GM12878 (cell line): ENCODE results near the gene PRSS57. TPM values are rescaled to one million over a fixed set of nuclear protein-coding genes. Genes with fewer than 3 reads are reported as not detected.

Experiments used
- ATAC-seq: fragments of 200-7000 bp; cut with Tn5 transposase; 3 replicates; pipeline ENCODE4 v1.9.1; 2020; ENCODE audit warnings: mild to moderate bottlenecking, moderate library complexity
- BruUV-seq: library from RNA; stranded (reverse); fragments of 400-500 nt; replicated peaks from 2 replicates; lab custom pipeline; 2021; lab: Mats Ljungman, UMichigan
- CTCF ChIA-PET: fragments of 300-600 bp; sonication (Branson Sonifier 250); formaldehyde crosslinking; extraction: SDS; loops from one replicate; lab custom pipeline; 2021; ENCODE audit warnings: inconsistent platforms; lab: Yijun Ruan, JAX
- POLR2A ChIA-PET: fragments of 350-600 bp; formaldehyde crosslinking; extraction: SDS; loops from one replicate; lab custom pipeline; 2021; ENCODE audit warnings: inconsistent platforms; lab: Charles Lee
- RAD21 ChIA-PET: fragments of 300-600 bp; sonication (Branson Sonifier 250); formaldehyde crosslinking; loops from one replicate; lab custom pipeline; 2023; ENCODE audit warnings: antibody characterized with exemption; ENCODE audit not compliant: unreplicated experiment; lab: Charles Lee
- SMC1A ChIA-PET: fragments of 300-600 bp; sonication (Branson Sonifier 250); formaldehyde crosslinking; loops from one replicate; lab custom pipeline; 2023; ENCODE audit not compliant: unreplicated experiment, uncharacterized antibody; lab: Charles Lee
- DNase-seq: peaks from one replicate; pipeline ENCODE4 v3.0.0-alpha.2; 2011; ENCODE audit warnings: low read depth, low spot score
- FAIRE-seq: peaks from 3 replicates; lab custom pipeline; 2011; peaks lifted over from hg19 to GRCh38; lab: Jason Lieb, UNC
- H2AFZ ChIP-seq: 2 replicates; pipeline ENCODE4 v1.6.0; 2011; ENCODE audit warnings: low read depth, low read length, control low read depth; ENCODE audit not compliant: control insufficient read depth
- H3K27ac ChIP-seq: 2 replicates; pipeline ENCODE4 v1.5.1; 2011; ENCODE audit warnings: control low read depth; ENCODE audit not compliant: control insufficient read depth, insufficient read depth
- H3K27me3 ChIP-seq, 2 experiments: replicated peaks in 1 of 2; 2 replicates each; pipeline versions ENCODE4 v1.6.0 to v1.6.1; 2011; ENCODE audit warnings: low read length in 1 of 2; ENCODE audit not compliant: control insufficient read depth in 2 of 2, insufficient read depth in 2 of 2
- H3K36me3 ChIP-seq, 2 experiments: 2 replicates each; pipeline ENCODE4 v1.5.1; 2011; ENCODE audit warnings: low read length in 1 of 2; ENCODE audit not compliant: control insufficient read depth in 2 of 2, insufficient read depth in 2 of 2
- H3K4me1 ChIP-seq: 2 replicates; pipeline ENCODE4 v1.6.1; 2011; ENCODE audit warnings: mild to moderate bottlenecking, low read length, moderate library complexity, mixed read lengths; ENCODE audit not compliant: control insufficient read depth, insufficient read depth
- H3K4me2 ChIP-seq: 2 replicates; pipeline ENCODE4 v1.6.0; 2011; ENCODE audit warnings: control low read depth; ENCODE audit not compliant: control insufficient read depth, insufficient read depth
- H3K4me3 ChIP-seq: fragments of 200-600 bp; sonication (generic); 2 replicates; pipeline ENCODE4 v1.5.1; 2016
- H3K79me2 ChIP-seq: 2 replicates; pipeline ENCODE4 v1.6.0; 2011; ENCODE audit warnings: low read length; ENCODE audit not compliant: control insufficient read depth, insufficient read depth
- H3K9ac ChIP-seq: 2 replicates; pipeline ENCODE4 v1.8.0; 2011; ENCODE audit warnings: low read length, control low read depth, mixed read lengths; ENCODE audit not compliant: control insufficient read depth, insufficient read depth
- H3K9me3 ChIP-seq: replicated peaks from 3 replicates; pipeline ENCODE4 v1.5.1; 2011; ENCODE audit warnings: mild to moderate bottlenecking, low read length; ENCODE audit not compliant: control insufficient read depth, insufficient read depth
- H4K20me1 ChIP-seq: 2 replicates; pipeline ENCODE4 v1.6.0; 2011; ENCODE audit not compliant: control insufficient read depth, insufficient read depth
- BHLHE40 ChIP-seq, 2 experiments: fragments of 450-650 bp in 1 of 2; IDR thresholded peaks; 2 replicates each; pipeline ENCODE4 v1.6.1; 2011 to 2017; ENCODE audit warnings: low read depth in 2 of 2, borderline replicate concordance in 1 of 2, improper control_type of control experiment in 1 of 2, low read length in 1 of 2, mild to moderate bottlenecking in 1 of 2
- CBFB ChIP-seq: IDR thresholded peaks from 2 replicates; pipeline ENCODE4 v1.6.1; 2016; ENCODE audit warnings: antibody characterized with exemption, low read depth
- CREB1 ChIP-seq: IDR thresholded peaks from 2 replicates; pipeline ENCODE4 v1.6.1; 2012; ENCODE audit warnings: low read depth, mild to moderate bottlenecking, inconsistent platforms
- CTCF ChIP-seq, 3 experiments: IDR thresholded peaks in 2 of 3; conservative IDR thresholded peaks in 1 of 3; 2 replicates each; pipeline ENCODE4 v1.5.1; 2011; ENCODE audit warnings: low read depth in 3 of 3, low read length in 3 of 3, mild to moderate bottlenecking in 3 of 3, control low read depth in 2 of 3, moderate library complexity in 2 of 3, inconsistent platforms in 1 of 3, mixed read lengths in 1 of 3; ENCODE audit not compliant: control insufficient read depth in 2 of 3, insufficient read depth in 1 of 3; ENCODE audit errors: extremely low read depth in 1 of 3
- E4F1 ChIP-seq: fragments of 450-650 bp; IDR thresholded peaks from 2 replicates; pipeline ENCODE4 v1.6.1; 2018; ENCODE audit warnings: borderline replicate concordance, mild to moderate bottlenecking; ENCODE audit not compliant: partially characterized antibody
- IKZF1 ChIP-seq: fragments of 450-650 bp; conservative IDR thresholded peaks from 2 replicates; pipeline ENCODE4 v1.6.1; 2017; ENCODE audit warnings: antibody characterized with exemption, mild to moderate bottlenecking
- MLLT1 ChIP-seq: fragments of 450-650 bp; IDR thresholded peaks from 2 replicates; pipeline ENCODE4 v1.6.1; 2016; ENCODE audit warnings: mild to moderate bottlenecking
- NBN ChIP-seq: fragments of 450-650 bp; IDR thresholded peaks from 2 replicates; pipeline ENCODE4 v1.6.1; 2016
- POLR2A ChIP-seq: IDR thresholded peaks from 2 replicates; pipeline ENCODE4 v1.6.1; 2011; ENCODE audit warnings: low read depth, mild to moderate bottlenecking, low read length
- POU2F2 ChIP-seq: IDR thresholded peaks from 3 replicates; pipeline ENCODE4 v1.6.1; 2011; ENCODE audit warnings: low read depth, mild to moderate bottlenecking, low read length, borderline replicate concordance
- RAD21 ChIP-seq: IDR thresholded peaks from 2 replicates; pipeline ENCODE4 v1.6.1; 2011; ENCODE audit warnings: mild to moderate bottlenecking, low read depth, low read length, moderate library complexity; ENCODE audit not compliant: insufficient read depth
- RUNX3 ChIP-seq: IDR thresholded peaks from 2 replicates; pipeline ENCODE4 v1.6.1; 2012; ENCODE audit warnings: low read length, inconsistent platforms
- SIN3A ChIP-seq: IDR thresholded peaks from 2 replicates; pipeline ENCODE4 v1.6.1; 2012; ENCODE audit warnings: low read depth, low read length, improper control_type of control experiment
- SPI1 ChIP-seq: IDR thresholded peaks from 2 replicates; pipeline ENCODE4 v1.6.1; 2011; ENCODE audit warnings: low read depth, mild to moderate bottlenecking, low read length, moderate library complexity, borderline replicate concordance; ENCODE audit not compliant: insufficient read depth
- YY1 ChIP-seq: IDR thresholded peaks from 2 replicates; pipeline ENCODE4 v1.6.1; 2011; ENCODE audit warnings: low read depth, mild to moderate bottlenecking, low read length
- WGBS: methylation state at CpG from one replicate; pipeline ENCODE4 v1.1.6; 2016; ENCODE audit warnings: low lambda C conversion rate; ENCODE audit not compliant: insufficient replicate concordance, insufficient coverage; ENCODE audit errors: missing lambda C conversion rate; 5-methylcytosine and 5-hydroxymethylcytosine counted together
- in situ Hi-C: fragments of 300-500 bp; cut with MboI; formaldehyde crosslinking; loops from 9 replicates; pipeline ENCODE4 v1.14.3; 2018; ENCODE audit warnings: mixed read lengths
- intact Hi-C: fragments of 100-400 bp; cut with micrococcal nuclease; formaldehyde crosslinking; loops from one replicate; pipeline ENCODE4 v1.14.2; 2022; ENCODE audit not compliant: unreplicated experiment
- polyA plus RNA-seq, 11 experiments: library from polyadenylated mRNA; depleted of rRNA in 4 of 11; unstranded in 6 of 11; stranded (reverse) in 5 of 11; fragments of >200 nt; fragmentation: Nextera tagmentation in 4 of 11; fragmentation: Illumina TruSeq in 1 of 11; extraction: Ambion mirVana in 4 of 11; extraction: Trizol in 1 of 11; gene quantifications; 1 replicate in 1 of 11; 2 replicates in 10 of 11; pipeline versions ENCODE4 v1.2.1 to v1.2.3, GENCODE V29; 2011 to 2016; ENCODE audit warnings: inconsistent platforms in 2 of 11, missing spikeins in 2 of 11, low read depth in 1 of 11
- total RNA-seq, 4 experiments: library from RNA; depleted of rRNA in 3 of 4; stranded (reverse); fragments of >200 nt in 3 of 4; fragmentation: Illumina TruSeq in 1 of 4; extraction: Trizol in 1 of 4; gene quantifications; 2 replicates each; pipeline versions ENCODE4 v1.2.1 to v1.2.3, GENCODE V29; 2013 to 2021
- TF ChIP-seq, protein P1 (sequence below): IDR thresholded peaks from 2 replicates; pipeline ENCODE4 v1.6.1; 2011; ENCODE audit warnings: low read depth, mild to moderate bottlenecking, low read length, moderate library complexity, borderline replicate concordance; ENCODE audit errors: extremely low read depth

Gene PRSS57
- total and polyA plus RNA-seq, 10 of the 15 experiments (the other 5 are each of a cell fraction or from before 2014, with no cell fraction given): not detected

GRCh38 chr19:661427-662196 lies 33.6 kb downstream of the PRSS57 start:
- Histone ChIP-seq H3K4me2 (peak overlapping the region; percentile 98), H3K9ac (peak overlapping the region; percentile 95), H3K27me3 (no peaks in the 10 kb centered on the region), H3K27ac (peak overlapping the region; percentile 90), H3K79me2 (peaks cover 64% of the 10 kb centered on the region), H3K4me3 (peak overlapping the region; percentile 98), H3K9me3 (no peaks in the 10 kb centered on the region; the same call in 2 of the 3 replicates), H3K4me1 (peaks cover 19% of the 10 kb centered on the region), H3K36me3 (peaks cover 0 to 22% of the 10 kb centered on the region in 2 experiments; a peak in 3 of 4 replicates), H2AFZ (no peak overlapping the region), H4K20me1 (peaks cover 12% of the 10 kb centered on the region)
- ATAC-seq (peak; percentile 75), DNase-seq (no peak), FAIRE-seq (peak; percentile 97)
- 2% methylated on average over 31 of the region's 31 CpGs for WGBS
- BruUV-seq: TSS peak; percentile 54
- CTCF ChIA-PET: interaction anchor here (0.8 to 1.0 kb wide), 2 partner anchors 18 to 304 kb away, joined by 3 to 4 read pairs; no protein-coding TSS in a partner anchor
- in situ Hi-C loops: no loop called here
- SMC1A ChIA-PET: no interaction called here
- POLR2A ChIA-PET: interaction anchor here (0.5 to 1.6 kb wide), 4 partner anchors 21 to 72 kb away, joined by 4 to 6 read pairs (median 4); no protein-coding TSS in a partner anchor
- intact Hi-C loops: loop anchor here (2.0 kb wide), 1 partner anchor 19 kb away; no protein-coding TSS in a partner anchor
- RAD21 ChIA-PET: interaction anchor here (1.1 kb wide), 1 partner anchor 73 kb away, joined by 4 read pairs; no protein-coding TSS in a partner anchor
- TF ChIP-seq CREB1: 0 out of 2 replicates have a peak, but pooled peaks have one; percentile 12
- TF ChIP-seq RAD21: 0 out of 2 replicates have a peak, but pooled peaks have one; percentile 0
- TF ChIP-seq MLLT1: 0 out of 2 replicates have a peak, but pooled peaks have one; percentile 42
- TF ChIP-seq CTCF (IDR thresholded peaks at IDR 0.05 in 2 of 3, conservative IDR thresholded peaks at IDR 0.05 in 1 of 3; ENCODE audit: control insufficient read depth in 2 of 3, extremely low read depth in 1 of 3, insufficient read depth in 1 of 3, low read depth in 3 of 3, low read length in 3 of 3): no peak
- peak; percentile 38; the same call in 1 of the 2 replicates for TF ChIP-seq POLR2A
- 0 out of 2 replicates have a peak, but pooled peaks have one; percentile 45 for TF ChIP-seq NBN
- peak; percentile 11; the same call in 1 of the 2 replicates for TF ChIP-seq IKZF1
- TF ChIP-seq, protein P1, sequence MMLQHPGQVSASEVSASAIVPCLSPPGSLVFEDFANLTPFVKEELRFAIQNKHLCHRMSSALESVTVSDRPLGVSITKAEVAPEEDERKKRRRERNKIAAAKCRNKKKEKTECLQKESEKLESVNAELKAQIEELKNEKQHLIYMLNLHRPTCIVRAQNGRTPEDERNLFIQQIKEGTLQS: no peak
- peak; percentile 22; the same call in 1 of the 2 replicates for TF ChIP-seq SIN3A
- peak; percentile 56; the same call in 1 of the 2 replicates for TF ChIP-seq YY1
- peak; percentile 82 for TF ChIP-seq RUNX3
- TF ChIP-seq E4F1: no peak
- 0 out of 2 replicates have a peak, but pooled peaks have one; percentile 11 for TF ChIP-seq SPI1
- no peak for TF ChIP-seq POU2F2
- TF ChIP-seq CBFB: no peak
- TF ChIP-seq BHLHE40 (IDR thresholded peaks at IDR 0.05; ENCODE audit: borderline replicate concordance in 1 of 2, low read depth in 2 of 2, low read length in 1 of 2): 0 out of 4 replicates have a peak, but pooled peaks of 1 of the 2 experiments have one; percentile 11
